Measurements from ENCODE around the gene ZBTB26.
"Not testable (repeated sequence)": the region's sequence is repeated elsewhere in the genome, so short reads cannot be mapped to it uniquely, and the experiment has no call there.

Gene ZBTB26

GRCh38 chr9:122922713-122923112 is 8.6 kb downstream of the ZBTB26 start:
- no peak overlapping the region for H3K4me3 ChIP-seq (replicated peaks; ENCODE audit: low read depth, low read length)
- peaks cover 3% of the 10 kb centered on the region for H3K36me3 ChIP-seq (ENCODE audit: control insufficient read depth, insufficient read depth, low read length)
- H3K27me3 ChIP-seq (replicated peaks; ENCODE audit: control insufficient read depth, insufficient read depth, low read length): no peaks in the 10 kb centered on the region

GRCh38 chr9:122918310-122918709 is 13.0 kb downstream of the ZBTB26 start:
- Histone ChIP-seq H3K27me3 (replicated peaks; ENCODE audit: control insufficient read depth, insufficient read depth, low read length) (no peaks in the 10 kb centered on the region), H3K36me3 (ENCODE audit: control insufficient read depth, insufficient read depth, low read length) (peaks cover 3% of the 10 kb centered on the region), H3K4me3 (replicated peaks; ENCODE audit: low read depth, low read length) (no peak overlapping the region)
- DNase-seq (ENCODE audit: extremely low read depth, insufficient read length): no peak
- no peak for TF ChIP-seq CTCF (IDR thresholded peaks at IDR 0.05; ENCODE audit: insufficient read depth, low read length, poor library complexity, severe bottlenecking)

More at GRCh38 chr9:122922713-122923112, 8.6 kb downstream of the ZBTB26 start:
- TF ChIP-seq CTCF (IDR thresholded peaks at IDR 0.05; ENCODE audit: insufficient read depth, low read length, poor library complexity, severe bottlenecking): no peak
- no peak for DNase-seq (ENCODE audit: extremely low read depth, insufficient read length)

GRCh38 chr9:122912964-122913673 is 18.2 kb downstream of the ZBTB26 start, which contains the start of gene ZBTB6:
TSS of gene ZBTB6 (minus strand) at chr9:122913323. CDS start at chr9:122912072, 1,251 bp downstream.
- DNase-seq (ENCODE audit: extremely low read depth, insufficient read length): peak; percentile 91
- H3K4me3 ChIP-seq (replicated peaks; ENCODE audit: low read depth, low read length): peak within 1 kb of the TSS; percentile 82
- H3K27me3 ChIP-seq (replicated peaks; ENCODE audit: control insufficient read depth, insufficient read depth, low read length): no peaks in the 10 kb centered on the region
- TF ChIP-seq CTCF (IDR thresholded peaks at IDR 0.05; ENCODE audit: insufficient read depth, low read length, poor library complexity, severe bottlenecking): no peak
- peaks cover 3% of the 10 kb centered on the region; the same call in 1 of the 2 replicates for H3K36me3 ChIP-seq (ENCODE audit: control insufficient read depth, insufficient read depth, low read length)

GRCh38 chr9:122912671-122912963 is 18.7 kb downstream of the ZBTB26 start:
- DNase-seq (ENCODE audit: extremely low read depth, insufficient read length): no peak
- H3K27me3 ChIP-seq (replicated peaks; ENCODE audit: control insufficient read depth, insufficient read depth, low read length): no peaks in the 10 kb centered on the region
- H3K4me3 ChIP-seq (replicated peaks; ENCODE audit: low read depth, low read length): peak overlapping the region; percentile 82
- H3K36me3 ChIP-seq (ENCODE audit: control insufficient read depth, insufficient read depth, low read length): peaks cover 3% of the 10 kb centered on the region; the same call in 1 of the 2 replicates
- TF ChIP-seq CTCF (IDR thresholded peaks at IDR 0.05; ENCODE audit: insufficient read depth, low read length, poor library complexity, severe bottlenecking): no peak

- not testable (repeated sequence) for H3K4me3 ChIP-seq (replicated peaks; ENCODE audit: low read depth, low read length); H3K36me3 ChIP-seq (ENCODE audit: control insufficient read depth, insufficient read depth, low read length); H3K27me3 ChIP-seq (replicated peaks; ENCODE audit: control insufficient read depth, insufficient read depth, low read length); DNase-seq (ENCODE audit: extremely low read depth, insufficient read length)
Observed at GRCh38 chr9:122906122-122906521, 25.2 kb downstream of the ZBTB26 start.

GRCh38 chr9:122904823-122905710 is 26.2 kb downstream of the ZBTB26 start, which contains the start of gene RC3H2:
TSS of gene RC3H2 (minus strand) at chr9:122905359. CDS start at chr9:122897509, 7,850 bp downstream.
- Histone ChIP-seq H3K36me3 (ENCODE audit: control insufficient read depth, insufficient read depth, low read length) (no peaks in the 10 kb centered on the region), H3K4me3 (replicated peaks; ENCODE audit: low read depth, low read length) (peak within 1 kb of the TSS; percentile 86), H3K27me3 (replicated peaks; ENCODE audit: control insufficient read depth, insufficient read depth, low read length) (no peaks in the 10 kb centered on the region)
- no peak for TF ChIP-seq CTCF (IDR thresholded peaks at IDR 0.05; ENCODE audit: insufficient read depth, low read length, poor library complexity, severe bottlenecking)
- DNase-seq (ENCODE audit: extremely low read depth, insufficient read length): peak; percentile 92

Data from GM06990 (cell line).